Osteocyte (in vitro differentiated cells): ENCODE results near the gene SCLY. TPM values are rescaled to one million over a fixed set of nuclear protein-coding genes. Genes with fewer than 3 reads are reported as not detected.

ENCODE experiments used
- DNase-seq: peaks from one replicate; pipeline ENCODE4 v3.0.0; 2021; ENCODE audit warnings: mixed read lengths; ENCODE audit not compliant: unreplicated experiment; ENCODE audit errors: extremely low spot score
- H3K27ac Mint-ChIP-seq: one replicate; pipeline ENCODE4 v1.8.0; 2021; ENCODE audit warnings: mild to moderate bottlenecking, mixed read lengths; ENCODE audit not compliant: unreplicated experiment
- H3K27me3 Mint-ChIP-seq: one replicate; pipeline ENCODE4 v1.8.0; 2021; ENCODE audit warnings: mixed read lengths; ENCODE audit not compliant: unreplicated experiment
- H3K36me3 Mint-ChIP-seq: one replicate; pipeline ENCODE4 v1.8.0; 2021; ENCODE audit warnings: mixed read lengths; ENCODE audit not compliant: unreplicated experiment
- H3K4me1 Mint-ChIP-seq: one replicate; pipeline ENCODE4 v1.8.0; 2021; ENCODE audit warnings: mixed read lengths; ENCODE audit not compliant: unreplicated experiment
- H3K4me3 Mint-ChIP-seq: one replicate; pipeline ENCODE4 v1.8.0; 2021; ENCODE audit warnings: mild to moderate bottlenecking, moderate library complexity, mixed read lengths; ENCODE audit not compliant: unreplicated experiment
- H3K9me3 Mint-ChIP-seq: one replicate; pipeline ENCODE4 v1.8.0; 2021; ENCODE audit warnings: mixed read lengths; ENCODE audit not compliant: unreplicated experiment
- total RNA-seq: library from RNA; stranded (reverse); gene quantifications from 2 replicates; pipeline ENCODE4 v1.2.1, GENCODE V29; 2021
- TF ChIP-seq, protein P1 (sequence below): fragments of 200-600 bp; sonication (generic); IDR thresholded peaks from 2 replicates; pipeline ENCODE4 v1.5.0; 2021; ENCODE audit warnings: antibody characterized with exemption, mild to moderate bottlenecking, moderate library complexity

SCLY gene
- total RNA-seq, 1 donor from 2014 or later = 22.1 TPM

- DNase-seq = no peak
- H3K36me3 Mint-ChIP-seq = no peaks in the 10 kb centered on the region
- TF ChIP-seq, protein P1, sequence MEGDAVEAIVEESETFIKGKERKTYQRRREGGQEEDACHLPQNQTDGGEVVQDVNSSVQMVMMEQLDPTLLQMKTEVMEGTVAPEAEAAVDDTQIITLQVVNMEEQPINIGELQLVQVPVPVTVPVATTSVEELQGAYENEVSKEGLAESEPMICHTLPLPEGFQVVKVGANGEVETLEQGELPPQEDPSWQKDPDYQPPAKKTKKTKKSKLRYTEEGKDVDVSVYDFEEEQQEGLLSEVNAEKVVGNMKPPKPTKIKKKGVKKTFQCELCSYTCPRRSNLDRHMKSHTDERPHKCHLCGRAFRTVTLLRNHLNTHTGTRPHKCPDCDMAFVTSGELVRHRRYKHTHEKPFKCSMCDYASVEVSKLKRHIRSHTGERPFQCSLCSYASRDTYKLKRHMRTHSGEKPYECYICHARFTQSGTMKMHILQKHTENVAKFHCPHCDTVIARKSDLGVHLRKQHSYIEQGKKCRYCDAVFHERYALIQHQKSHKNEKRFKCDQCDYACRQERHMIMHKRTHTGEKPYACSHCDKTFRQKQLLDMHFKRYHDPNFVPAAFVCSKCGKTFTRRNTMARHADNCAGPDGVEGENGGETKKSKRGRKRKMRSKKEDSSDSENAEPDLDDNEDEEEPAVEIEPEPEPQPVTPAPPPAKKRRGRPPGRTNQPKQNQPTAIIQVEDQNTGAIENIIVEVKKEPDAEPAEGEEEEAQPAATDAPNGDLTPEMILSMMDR = no peak
- H3K9me3 Mint-ChIP-seq = no peaks in the 10 kb centered on the region
- no peaks in the 10 kb centered on the region for H3K27me3 Mint-ChIP-seq
- H3K27ac Mint-ChIP-seq = no peak overlapping the region
- no peaks in the 10 kb centered on the region for H3K4me1 Mint-ChIP-seq
- no peak overlapping the region for H3K4me3 Mint-ChIP-seq
These were observed 67.2 kb downstream of the SCLY start for GRCh38 chr2:238128061-238128440.

GRCh38 chr2:238128534-238129001 lies 67.8 kb downstream of the SCLY start:
- Mint-ChIP-seq H3K36me3 (no peaks in the 10 kb centered on the region), H3K4me1 (peaks cover 1% of the 10 kb centered on the region), H3K4me3 (no peak overlapping the region), H3K9me3 (no peaks in the 10 kb centered on the region), H3K27me3 (no peaks in the 10 kb centered on the region), H3K27ac (no peak overlapping the region)
- DNase-seq = no peak
- TF ChIP-seq, protein P1 = no peak

- no peaks in the 10 kb centered on the region for H3K27me3 Mint-ChIP-seq
- H3K27ac Mint-ChIP-seq = no peak overlapping the region
- TF ChIP-seq, protein P1 = no peak
- no peak overlapping the region for H3K4me3 Mint-ChIP-seq
- no peaks in the 10 kb centered on the region for H3K9me3 Mint-ChIP-seq
- no peak for DNase-seq
- H3K36me3 Mint-ChIP-seq = no peaks in the 10 kb centered on the region
- peaks cover 2% of the 10 kb centered on the region for H3K4me1 Mint-ChIP-seq
These were observed 68.6 kb downstream of the SCLY start for GRCh38 chr2:238129166-238130010.

DNA sequence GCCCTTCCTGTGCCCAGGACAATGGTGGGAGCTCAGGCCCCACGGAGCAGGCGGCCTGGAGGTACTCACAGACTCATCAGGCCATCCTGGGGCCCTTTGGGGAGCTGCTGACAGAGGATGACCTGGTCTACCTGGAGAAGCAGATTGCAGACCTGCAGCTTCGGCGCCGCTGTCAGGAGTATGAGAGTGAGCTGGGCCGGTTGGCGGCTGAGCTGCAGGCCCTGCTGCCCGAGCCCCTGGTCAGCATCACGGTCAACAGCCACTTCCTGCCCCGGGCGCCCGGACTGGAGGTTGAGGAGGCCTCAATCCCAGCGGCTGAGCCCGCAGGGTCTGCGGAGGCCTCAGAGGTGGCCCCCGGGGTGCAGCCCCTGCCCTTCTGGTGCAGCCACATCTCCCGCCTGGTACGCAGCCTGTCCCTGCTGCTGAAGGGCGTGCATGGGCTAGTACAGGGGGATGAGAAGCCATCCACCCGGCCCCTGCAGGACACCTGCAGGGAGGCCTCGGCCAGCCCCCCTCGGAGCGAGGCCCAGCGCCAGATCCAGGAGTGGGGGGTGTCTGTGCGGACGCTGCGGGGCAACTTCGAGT lies 69.4 kb downstream of the SCLY start:
- Mint-ChIP-seq H3K27me3 (no peaks in the 10 kb centered on the region), H3K4me3 (no peak overlapping the region), H3K36me3 (no peaks in the 10 kb centered on the region), H3K9me3 (no peaks in the 10 kb centered on the region), H3K4me1 (peaks cover 2% of the 10 kb centered on the region), H3K27ac (no peak overlapping the region)
- no peak for DNase-seq
- TF ChIP-seq, protein P1 = no peak
